Prostate gland (tissue), 2 donors: Measurements from ENCODE around the gene KLHL40. TPM values are rescaled to one million over a fixed set of nuclear protein-coding genes. Genes with fewer than 3 reads are reported as not detected.

ENCODE experiments used
- DNase-seq: peaks from one replicate; pipeline ENCODE4 v3.0.0-alpha.2; 2019; ENCODE audit warnings: low spot score
- H3K27ac ChIP-seq, 2 donors: fragments of 200-600 bp; sonication (generic); 2 replicates each; pipeline ENCODE4 v1.5.1; 2017 to 2019
- H3K27me3 ChIP-seq: fragments of 200-600 bp; sonication (generic); replicated peaks from 2 replicates; pipeline ENCODE4 v1.5.1; 2019; ENCODE audit not compliant: insufficient read depth
- H3K36me3 ChIP-seq, 2 donors: fragments of 200-600 bp; sonication (generic); 1 replicate in 1 of 2; 2 replicates in 1 of 2; pipeline versions ENCODE4 v1.5.1 to v1.8.1; 2017 to 2019
- H3K4me1 ChIP-seq: fragments of 200-600 bp; sonication (generic); replicated peaks from 2 replicates; pipeline ENCODE4 v1.5.1; 2019
- H3K4me3 ChIP-seq, 2 donors: fragments of 200-600 bp; sonication (generic); 2 replicates each; pipeline ENCODE4 v1.5.1; 2017 to 2019
- H3K9me3 ChIP-seq: fragments of 200-600 bp; sonication (generic); 2 replicates; pipeline ENCODE4 v1.5.1; 2017
- CTCF ChIP-seq, 4 experiments: fragments of 200-600 bp in 2 of 4; fragments of 450-650 bp in 2 of 4; sonication (generic) in 2 of 4; IDR thresholded peaks; 1 replicate in 3 of 4; 2 replicates in 1 of 4; pipeline ENCODE4 v1.5.1; 2016 to 2019; ENCODE audit warnings: antibody characterized with exemption in 4 of 4, mild to moderate bottlenecking in 2 of 4, moderate library complexity in 2 of 4
- POLR2A ChIP-seq: fragments of 450-650 bp; IDR thresholded peaks from one replicate; pipeline ENCODE4 v1.6.1; 2016; ENCODE audit warnings: antibody characterized with exemption, mild to moderate bottlenecking
- POLR2AphosphoS5 ChIP-seq: sonication (generic); formaldehyde crosslinking; IDR thresholded peaks from one replicate; pipeline ENCODE4 v1.6.1; 2017; ENCODE audit warnings: antibody characterized with exemption
- WGBS: methylation state at CpG from one replicate; pipeline ENCODE4 v1.1.5; 2018; 5-methylcytosine and 5-hydroxymethylcytosine counted together
- intact Hi-C: fragments of 100-400 bp; cut with DNase I; formaldehyde crosslinking; loops from one replicate; pipeline ENCODE4 v1.14.2; 2022
- total RNA-seq, 2 donors: library from RNA; depleted of rRNA; stranded (reverse); fragments of >200 nt; gene quantifications; one replicate each; pipeline ENCODE4 v1.1.0, GENCODE V29; 2016

Gene KLHL40
- total RNA-seq, 2 donors from 2014 or later = 1.2 to 2.9 TPM

GRCh38 chr3:42667523-42668412 lies 17.6 kb upstream of the KLHL40 start:
- no peaks in the 10 kb centered on the region for H3K9me3 ChIP-seq
- no peaks in the 10 kb centered on the region for H3K36me3 ChIP-seq
- no peaks in the 10 kb centered on the region for H3K27me3 ChIP-seq
- intact Hi-C loops = no loop called here
- H3K27ac ChIP-seq = no peak overlapping the region
- no peak overlapping the region for H3K4me3 ChIP-seq
- WGBS = 42% methylated on average over 8 of the region's 8 CpGs
- H3K4me1 ChIP-seq = no peaks in the 10 kb centered on the region
- DNase-seq = no peak
- TF ChIP-seq CTCF (IDR thresholded peaks at IDR 0.05) (no peak), POLR2A (no peak), POLR2AphosphoS5 (no peak)

DNA sequence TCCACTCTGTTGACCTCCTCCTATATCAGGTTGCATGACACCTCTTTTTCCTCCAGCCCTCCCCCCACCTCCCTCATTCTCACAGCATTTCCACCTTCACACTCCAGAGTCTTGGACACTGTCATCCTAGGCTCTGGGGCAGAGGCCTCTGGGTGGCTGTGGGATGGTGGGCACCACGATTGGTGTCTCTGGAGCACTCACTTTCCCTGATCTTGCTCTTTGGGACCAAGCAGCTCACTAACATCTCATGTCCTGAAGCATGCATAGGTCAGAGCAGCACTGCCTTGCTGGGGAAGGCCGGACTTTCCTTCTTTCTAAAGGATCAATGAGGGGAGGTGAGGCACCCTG lies 16.9 kb upstream of the KLHL40 start:
- H3K27ac ChIP-seq = no peak overlapping the region
- H3K36me3 ChIP-seq = no peaks in the 10 kb centered on the region
- no peaks in the 10 kb centered on the region for H3K27me3 ChIP-seq
- no peak overlapping the region for H3K4me3 ChIP-seq
- H3K9me3 ChIP-seq = no peaks in the 10 kb centered on the region
- TF ChIP-seq CTCF (IDR thresholded peaks at IDR 0.05) (no peak), POLR2AphosphoS5 (no peak), POLR2A (no peak)
- intact Hi-C loops = no loop called here
- no peak for DNase-seq
- no peaks in the 10 kb centered on the region for H3K4me1 ChIP-seq
- WGBS = 97% methylated on average over 2 of the region's 2 CpGs

DNA sequence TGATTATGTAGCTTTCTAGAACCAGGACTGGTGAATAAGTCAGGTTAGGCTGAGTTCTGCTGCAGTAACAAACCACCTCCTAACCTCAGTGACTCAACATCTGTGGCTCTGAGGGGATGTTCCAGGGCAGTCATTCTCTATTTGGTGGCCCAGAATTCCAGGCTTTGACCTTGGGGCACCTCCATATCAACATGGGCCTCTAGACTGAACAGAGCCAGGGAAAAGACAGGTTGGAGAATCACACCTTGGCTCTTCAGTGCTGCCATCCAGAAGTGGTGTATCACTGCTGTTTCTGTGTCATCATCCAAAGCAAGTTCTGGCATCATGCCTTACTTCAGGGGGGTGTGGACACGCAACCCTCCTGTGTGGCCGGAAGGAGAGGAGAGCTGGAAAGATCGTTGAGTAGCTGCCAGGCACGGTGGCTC lies 16.5 kb upstream of the KLHL40 start:
- no peaks in the 10 kb centered on the region for H3K9me3 ChIP-seq
- TF ChIP-seq POLR2A (no peak), CTCF (IDR thresholded peaks at IDR 0.05) (no peak), POLR2AphosphoS5 (no peak)
- H3K27ac ChIP-seq = no peak overlapping the region
- H3K36me3 ChIP-seq = no peaks in the 10 kb centered on the region
- 77% methylated on average over 4 of the region's 4 CpGs for WGBS
- no peaks in the 10 kb centered on the region for H3K4me1 ChIP-seq
- DNase-seq = no peak
- no peak overlapping the region for H3K4me3 ChIP-seq
- no peaks in the 10 kb centered on the region for H3K27me3 ChIP-seq
- intact Hi-C loops = no loop called here

DNA sequence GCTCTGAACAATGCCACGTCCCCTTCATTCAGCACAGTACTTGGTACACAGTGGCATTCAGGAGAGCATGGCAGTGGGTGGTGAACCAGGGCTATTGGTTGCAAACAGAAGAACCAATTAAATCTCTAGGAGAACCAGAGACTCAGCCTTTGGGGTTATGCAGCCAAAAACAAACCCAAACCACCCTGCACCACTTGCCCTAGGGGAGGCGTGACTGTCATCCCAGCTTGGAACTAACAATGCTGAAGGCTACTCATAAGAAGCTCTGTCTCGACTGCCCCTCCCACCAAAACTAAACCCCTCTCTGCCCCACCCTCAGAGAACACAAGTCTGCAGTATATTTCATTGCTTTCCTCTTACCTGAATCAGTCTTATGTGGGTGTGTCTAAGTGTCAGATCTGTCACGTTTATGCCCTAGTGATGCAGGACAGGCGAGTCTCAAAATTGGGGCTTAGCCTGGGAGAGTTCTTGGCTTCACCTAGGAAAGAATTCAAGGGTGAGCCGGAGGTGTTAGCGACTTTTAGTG lies 15.2 kb upstream of the KLHL40 start:
- Histone ChIP-seq H3K27ac (no peak overlapping the region), H3K4me1 (no peaks in the 10 kb centered on the region), H3K27me3 (no peaks in the 10 kb centered on the region), H3K36me3 (no peaks in the 10 kb centered on the region), H3K4me3 (no peak overlapping the region), H3K9me3 (no peaks in the 10 kb centered on the region)
- intact Hi-C loops = no loop called here
- no peak for TF ChIP-seq POLR2A
- TF ChIP-seq POLR2AphosphoS5 = no peak
- TF ChIP-seq CTCF (IDR thresholded peaks at IDR 0.05) = no peak
- no peak for DNase-seq
- WGBS = 64% methylated on average over 7 of the region's 7 CpGs

DNA sequence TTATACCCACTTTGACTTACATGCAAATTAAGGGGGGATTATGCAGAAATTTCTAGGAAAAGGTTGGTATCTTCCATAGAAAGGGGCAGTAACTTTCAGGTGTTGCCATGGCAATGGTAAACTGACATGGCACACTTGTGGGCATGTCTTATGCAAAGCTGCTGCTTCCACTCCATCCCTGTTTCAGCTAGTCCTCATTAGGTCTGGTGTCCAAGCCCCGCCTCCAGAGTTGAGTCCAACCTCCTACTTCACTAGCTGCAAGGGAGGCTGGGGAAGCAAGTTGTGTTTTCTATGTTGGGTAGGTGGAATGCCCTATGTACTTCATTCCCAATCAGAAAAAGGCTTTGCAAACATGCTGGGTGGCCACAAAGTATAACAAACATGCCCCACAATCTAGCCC lies 14.7 kb upstream of the KLHL40 start:
- TF ChIP-seq POLR2AphosphoS5 (no peak), POLR2A (no peak), CTCF (IDR thresholded peaks at IDR 0.05) (no peak)
- Histone ChIP-seq H3K27ac (no peak overlapping the region), H3K27me3 (no peaks in the 10 kb centered on the region), H3K4me1 (no peaks in the 10 kb centered on the region), H3K4me3 (no peak overlapping the region), H3K9me3 (no peaks in the 10 kb centered on the region), H3K36me3 (no peaks in the 10 kb centered on the region)
- intact Hi-C loops = no loop called here
- 100% methylated on average over 1 of the region's 1 CpG for WGBS
- DNase-seq = no peak
